Endodermal cell (in vitro differentiated cells): ENCODE results near the gene DUOXA1. TPM values are rescaled to one million over a fixed set of nuclear protein-coding genes. Genes with fewer than 3 reads are reported as not detected.

Source experiments
- DNase-seq: peaks from one replicate; pipeline ENCODE4 v3.0.0-alpha.2; 2017
- H3K27ac ChIP-seq: 2 replicates; pipeline ENCODE4 v1.5.1; 2013; ENCODE audit warnings: mild to moderate bottlenecking, low read depth, low read length, moderate library complexity
- H3K27me3 ChIP-seq: 2 replicates; pipeline ENCODE4 v1.6.1; 2013; ENCODE audit warnings: mild to moderate bottlenecking, low read length, moderate library complexity; ENCODE audit not compliant: insufficient read depth, control insufficient read depth, poor library complexity, severe bottlenecking
- H3K36me3 ChIP-seq: 2 replicates; pipeline ENCODE4 v1.7.0; 2013; ENCODE audit warnings: mild to moderate bottlenecking, low read length, moderate library complexity; ENCODE audit not compliant: control insufficient read depth, insufficient read depth
- H3K4me1 ChIP-seq: one replicate; pipeline ENCODE4 v1.7.0; 2013; ENCODE audit warnings: low read length; ENCODE audit not compliant: control insufficient read depth, insufficient read depth
- H3K4me3 ChIP-seq: 2 replicates; pipeline ENCODE4 v1.5.1; 2013; ENCODE audit warnings: mild to moderate bottlenecking, low read length, moderate library complexity
- H3K9ac ChIP-seq: 2 replicates; pipeline ENCODE4 v1.6.1; 2013; ENCODE audit warnings: mild to moderate bottlenecking, low read length, moderate library complexity; ENCODE audit not compliant: poor library complexity, severe bottlenecking; ENCODE audit errors: extremely low read depth
- H3K9me3 ChIP-seq: 2 replicates; pipeline ENCODE4 v1.6.1; 2013; ENCODE audit warnings: mild to moderate bottlenecking, low read length, moderate library complexity; ENCODE audit not compliant: control insufficient read depth
- H3K27ac Mint-ChIP-seq: 2 replicates; pipeline ENCODE4 v1.8.0; 2020; ENCODE audit warnings: mixed read lengths
- H3K27me3 Mint-ChIP-seq: 2 replicates; pipeline ENCODE4 v1.8.0; 2021; ENCODE audit warnings: mild to moderate bottlenecking, mixed read lengths; ENCODE audit not compliant: insufficient read depth
- H3K36me3 Mint-ChIP-seq: 2 replicates; pipeline ENCODE4 v1.8.0; 2020; ENCODE audit warnings: low read depth, mixed read lengths
- H3K4me1 Mint-ChIP-seq: 2 replicates; pipeline ENCODE4 v1.8.0; 2020; ENCODE audit warnings: mixed read lengths
- H3K4me3 Mint-ChIP-seq: 2 replicates; pipeline ENCODE4 v1.8.0; 2020; ENCODE audit warnings: mild to moderate bottlenecking, moderate library complexity, mixed read lengths
- H3K9me3 Mint-ChIP-seq: 2 replicates; pipeline ENCODE4 v1.8.0; 2020; ENCODE audit warnings: mild to moderate bottlenecking, mixed read lengths
- WGBS, 2 experiments: methylation state at CpG; one replicate each; pipeline versions ENCODE4 v1.1.5 to v1.1.7; 2013; ENCODE audit warnings: missing lambda C conversion rate in 2 of 2, mixed read lengths in 1 of 2; ENCODE audit not compliant: insufficient coverage in 1 of 2, insufficient read length in 1 of 2; 5-methylcytosine and 5-hydroxymethylcytosine counted together
- total RNA-seq, 2 donors: library from RNA; stranded (reverse); fragmentation: NEBNext Ultra II Directional in 1 of 2; extraction: Animal tissue kit (Norgen Biotek cat#: 25700) in 1 of 2; gene quantifications; 2 replicates in 1 of 2; 3 replicates in 1 of 2; pipeline ENCODE4 v1.2.1, GENCODE V29; 2021
- TF ChIP-seq, protein P1 (sequence below): fragments of 200-600 bp; sonication (generic); conservative IDR thresholded peaks from 2 replicates; pipeline ENCODE4 v1.5.0; 2021; ENCODE audit warnings: antibody characterized with exemption, mild to moderate bottlenecking

DUOXA1 gene
- total RNA-seq, 2 donors from 2014 or later, result 0.86 to 0.99 TPM

DNA sequence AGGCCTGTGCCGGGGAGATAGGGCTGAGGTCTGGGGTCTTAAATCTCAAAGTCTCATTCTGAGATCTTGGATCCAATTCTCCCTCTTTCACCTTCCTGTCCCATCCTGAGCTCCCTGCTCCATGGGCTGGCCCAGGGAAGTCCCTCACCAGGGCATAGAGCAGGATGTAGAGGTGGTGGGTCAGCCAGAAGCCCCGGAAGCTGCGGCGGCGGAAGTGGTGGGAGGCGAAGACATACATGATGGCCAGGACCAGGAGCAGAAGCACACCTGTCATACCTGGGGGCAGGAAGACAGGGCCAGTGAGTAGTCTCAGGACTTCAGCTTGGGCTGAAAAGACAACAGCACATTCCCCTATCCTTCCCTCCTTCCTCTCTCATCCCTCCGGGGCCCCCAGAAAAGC, 32.2 kb downstream of the DUOXA1 start:
- Histone ChIP-seq H3K4me1 (no peaks in the 10 kb centered on the region), H3K9me3 (no peaks in the 10 kb centered on the region), H3K4me3 (no peak overlapping the region), H3K9ac (no peak overlapping the region), H3K27ac (no peak overlapping the region), H3K36me3 (no peaks in the 10 kb centered on the region), H3K27me3 (peaks cover 78% of the 10 kb centered on the region)
- WGBS, 2 experiments, result 92 to 97% methylated on average over 5 to 7 of the region's 7 CpGs
- Mint-ChIP-seq H3K27ac (no peak overlapping the region), H3K4me1 (peaks cover 7% of the 10 kb centered on the region), H3K36me3 (no peaks in the 10 kb centered on the region), H3K9me3 (no peaks in the 10 kb centered on the region), H3K27me3 (peaks cover 48% of the 10 kb centered on the region), H3K4me3 (no peak overlapping the region)
- DNase-seq, result no peak
- TF ChIP-seq, protein P1, sequence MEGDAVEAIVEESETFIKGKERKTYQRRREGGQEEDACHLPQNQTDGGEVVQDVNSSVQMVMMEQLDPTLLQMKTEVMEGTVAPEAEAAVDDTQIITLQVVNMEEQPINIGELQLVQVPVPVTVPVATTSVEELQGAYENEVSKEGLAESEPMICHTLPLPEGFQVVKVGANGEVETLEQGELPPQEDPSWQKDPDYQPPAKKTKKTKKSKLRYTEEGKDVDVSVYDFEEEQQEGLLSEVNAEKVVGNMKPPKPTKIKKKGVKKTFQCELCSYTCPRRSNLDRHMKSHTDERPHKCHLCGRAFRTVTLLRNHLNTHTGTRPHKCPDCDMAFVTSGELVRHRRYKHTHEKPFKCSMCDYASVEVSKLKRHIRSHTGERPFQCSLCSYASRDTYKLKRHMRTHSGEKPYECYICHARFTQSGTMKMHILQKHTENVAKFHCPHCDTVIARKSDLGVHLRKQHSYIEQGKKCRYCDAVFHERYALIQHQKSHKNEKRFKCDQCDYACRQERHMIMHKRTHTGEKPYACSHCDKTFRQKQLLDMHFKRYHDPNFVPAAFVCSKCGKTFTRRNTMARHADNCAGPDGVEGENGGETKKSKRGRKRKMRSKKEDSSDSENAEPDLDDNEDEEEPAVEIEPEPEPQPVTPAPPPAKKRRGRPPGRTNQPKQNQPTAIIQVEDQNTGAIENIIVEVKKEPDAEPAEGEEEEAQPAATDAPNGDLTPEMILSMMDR, result no peak

DNA sequence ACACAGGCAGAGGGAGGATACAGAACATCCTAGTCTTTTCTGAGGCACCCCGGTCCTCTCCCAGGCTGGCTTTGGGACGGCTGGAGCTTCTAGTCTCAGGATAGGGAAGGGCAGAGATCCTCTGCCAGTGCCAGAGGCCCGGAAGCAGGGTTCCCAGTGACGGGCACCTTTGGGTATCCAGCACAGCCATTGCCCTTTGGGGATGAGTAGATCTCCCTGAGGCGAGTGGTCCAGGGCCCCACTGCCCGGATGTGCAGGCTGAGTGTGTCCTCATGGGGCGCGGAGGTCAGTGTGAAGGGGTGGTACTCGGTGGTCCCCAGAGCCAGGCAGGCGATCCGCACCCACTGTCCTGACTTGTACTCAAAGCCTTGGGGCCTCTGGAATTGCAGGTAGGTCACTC, 34.0 kb downstream of the DUOXA1 start:
- no peak overlapping the region for H3K4me3 Mint-ChIP-seq
- WGBS, 2 experiments, result 92 to 94% methylated on average over 9 to 11 of the region's 11 CpGs
- no peaks in the 10 kb centered on the region for H3K9me3 Mint-ChIP-seq
- H3K27ac ChIP-seq, result no peak overlapping the region
- no peaks in the 10 kb centered on the region for H3K36me3 ChIP-seq
- H3K4me1 Mint-ChIP-seq, result no peaks in the 10 kb centered on the region
- H3K9me3 ChIP-seq, result no peaks in the 10 kb centered on the region
- TF ChIP-seq, protein P1, result no peak
- peaks cover 66% of the 10 kb centered on the region for H3K27me3 Mint-ChIP-seq
- no peak overlapping the region for H3K9ac ChIP-seq
- peaks cover 88% of the 10 kb centered on the region for H3K27me3 ChIP-seq
- DNase-seq, result no peak
- no peak overlapping the region for H3K4me3 ChIP-seq
- no peak overlapping the region for H3K27ac Mint-ChIP-seq
- H3K36me3 Mint-ChIP-seq, result no peaks in the 10 kb centered on the region
- no peaks in the 10 kb centered on the region for H3K4me1 ChIP-seq

DNA sequence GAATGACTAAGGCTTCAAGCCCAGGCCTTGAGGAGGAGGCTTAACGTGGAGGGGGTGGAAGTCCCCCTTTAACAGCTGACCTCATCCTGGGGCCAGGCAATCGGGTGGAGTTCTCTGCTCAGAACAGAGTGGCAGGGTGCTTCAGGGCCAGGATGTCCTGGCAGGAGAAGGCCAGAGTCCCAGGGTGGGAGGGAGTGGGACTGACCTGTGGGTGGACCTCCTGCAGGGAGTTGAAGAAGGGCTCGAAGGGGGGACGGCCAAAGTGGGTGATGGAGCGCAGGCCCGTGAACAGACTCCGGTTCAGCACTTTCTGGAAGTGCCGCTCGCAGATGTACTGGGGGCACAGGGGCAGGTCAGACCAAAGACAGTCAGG, 35.3 kb downstream of the DUOXA1 start:
- H3K9me3 Mint-ChIP-seq, result no peaks in the 10 kb centered on the region
- TF ChIP-seq, protein P1, result no peak
- WGBS, 2 experiments, result 90 to 100% methylated on average over 4 to 9 of the region's 9 CpGs
- H3K27me3 ChIP-seq, result peaks cover 88% of the 10 kb centered on the region
- H3K9ac ChIP-seq, result no peak overlapping the region
- no peaks in the 10 kb centered on the region for H3K9me3 ChIP-seq
- no peaks in the 10 kb centered on the region for H3K36me3 ChIP-seq
- H3K4me3 Mint-ChIP-seq, result no peak overlapping the region
- H3K27ac Mint-ChIP-seq, result no peak overlapping the region
- H3K4me1 ChIP-seq, result peaks cover 1% of the 10 kb centered on the region
- H3K36me3 Mint-ChIP-seq, result no peaks in the 10 kb centered on the region
- no peak for DNase-seq
- H3K4me1 Mint-ChIP-seq, result peaks cover 1% of the 10 kb centered on the region
- no peak overlapping the region for H3K27ac ChIP-seq
- peaks cover 67% of the 10 kb centered on the region for H3K27me3 Mint-ChIP-seq
- H3K4me3 ChIP-seq, result no peak overlapping the region
